Measurements from ENCODE around the gene GON4L.
"Not testable (repeated sequence)": the region's sequence is repeated elsewhere in the genome, so short reads cannot be mapped to it uniquely, and the experiment has no call there.

Gene GON4L

GRCh38 chr1:155877945-155878344 is 20.9 kb upstream of the GON4L start:
- DNase-seq (ENCODE audit: low spot score) = no peak

GRCh38 chr1:155873860-155874259 is 16.8 kb upstream of the GON4L start:
- DNase-seq (ENCODE audit: low spot score) = no peak

GRCh38 chr1:155872527-155872926 is 15.5 kb upstream of the GON4L start:
- no peak for DNase-seq (ENCODE audit: low spot score)

GRCh38 chr1:155871390-155871789 is 14.4 kb upstream of the GON4L start:
- DNase-seq (ENCODE audit: low spot score) = peak; percentile 83

- no peak for DNase-seq (ENCODE audit: low spot score)
These were observed 10.8 kb upstream of the GON4L start for GRCh38 chr1:155867766-155868165.

GRCh38 chr1:155864393-155864792 is 7.4 kb upstream of the GON4L start:
- no peak for DNase-seq (ENCODE audit: low spot score)

- no peak for DNase-seq (ENCODE audit: low spot score)
These were observed 4.9 kb upstream of the GON4L start for GRCh38 chr1:155861896-155862295.

- no peak for DNase-seq (ENCODE audit: low spot score)
These were observed 4.0 kb upstream of the GON4L start for GRCh38 chr1:155860970-155861510.

- DNase-seq (ENCODE audit: low spot score) = no peak
These were observed 3.2 kb upstream of the GON4L start for GRCh38 chr1:155859881-155860871.

- DNase-seq (ENCODE audit: low spot score) = peak; percentile 95
These were observed 2.3 kb upstream of the GON4L start, which contains the start of gene SYT11 for GRCh38 chr1:155859234-155859829. Gene SYT11 (plus strand): TSS chr1:155859567. CDS start chr1:155859762, 195 bp downstream.

- DNase-seq (ENCODE audit: low spot score) = no peak
These were observed 1.8 kb upstream of the GON4L start for GRCh38 chr1:155858800-155859233.

- DNase-seq (ENCODE audit: low spot score) = no peak
These were observed 598 bp downstream of the GON4L start for GRCh38 chr1:155856257-155856974.

- DNase-seq (ENCODE audit: low spot score) = no peak
These were observed 6.7 kb downstream of the GON4L start for GRCh38 chr1:155850345-155850744.

- no peak for DNase-seq (ENCODE audit: low spot score)
These were observed 9.0 kb downstream of the GON4L start for GRCh38 chr1:155847823-155848529.

- no peak for DNase-seq (ENCODE audit: low spot score)
These were observed 12.1 kb downstream of the GON4L start for GRCh38 chr1:155844860-155845421.

GRCh38 chr1:155840386-155840785 is 16.6 kb downstream of the GON4L start:
- no peak for DNase-seq (ENCODE audit: low spot score)

GRCh38 chr1:155835548-155835947 is 21.5 kb downstream of the GON4L start:
- DNase-seq (ENCODE audit: low spot score) = no peak

GRCh38 chr1:155834927-155835399 is 22.1 kb downstream of the GON4L start:
- not testable (repeated sequence) for DNase-seq (ENCODE audit: low spot score)

- no peak for DNase-seq (ENCODE audit: low spot score)
These were observed 22.6 kb downstream of the GON4L start for GRCh38 chr1:155834296-155834926.

- no peak for DNase-seq (ENCODE audit: low spot score)
These were observed 23.2 kb downstream of the GON4L start for GRCh38 chr1:155833665-155834295.
